SK-N-SH treated with all-trans-retinoic acid at 6 μM for 48 hours (cell line): ENCODE measurements around the gene GOLGA6A.
A peak's percentile ranks its signal among the peaks of the same experiment; 100 is the strongest.

ENCODE experiments used
- ATAC-seq: fragments of 200-7000 bp; cut with Tn5 transposase; 3 replicates; pipeline ENCODE4 v1.9.1; 2020; ENCODE audit warnings: mild to moderate bottlenecking, moderate library complexity
- ARNTL ChIP-seq: fragments of 450-650 bp; formaldehyde crosslinking; IDR thresholded peaks from 2 replicates; pipeline ENCODE4 v1.5.0; 2020; ENCODE audit warnings: low read depth, mild to moderate bottlenecking, moderate library complexity, borderline replicate concordance
- BACH2 ChIP-seq: fragments of 250-450 bp; sonication (Bioruptor Pico); IDR thresholded peaks from 2 replicates; pipeline ENCODE4 v1.9.0; 2021; ENCODE audit warnings: mild to moderate bottlenecking, borderline replicate concordance
- CREB5 ChIP-seq: fragments of 250-450 bp; sonication (Bioruptor Pico); IDR thresholded peaks from 2 replicates; pipeline ENCODE4 v1.5.1; 2020; ENCODE audit warnings: low read depth, mild to moderate bottlenecking, moderate library complexity
- CSDC2 ChIP-seq: fragments of 250-450 bp; sonication (Bioruptor Pico); IDR thresholded peaks from 2 replicates; pipeline ENCODE4 v1.5.0; 2020; ENCODE audit warnings: mild to moderate bottlenecking, moderate library complexity
- CSRNP3 ChIP-seq: fragments of 250-450 bp; sonication (Bioruptor Pico); IDR thresholded peaks from 2 replicates; pipeline ENCODE4 v1.5.1; 2021; ENCODE audit warnings: mild to moderate bottlenecking, moderate library complexity
- GLIS3 ChIP-seq: fragments of 250-450 bp; sonication (Bioruptor Pico); IDR thresholded peaks from 2 replicates; pipeline ENCODE4 v1.5.0; 2020; ENCODE audit warnings: mild to moderate bottlenecking, moderate library complexity
- ISL1 ChIP-seq: fragments of 250-450 bp; sonication (Bioruptor Pico); IDR thresholded peaks from 2 replicates; pipeline ENCODE4 v2.1.2; 2022; ENCODE audit warnings: mild to moderate bottlenecking, moderate library complexity
- OSR1 ChIP-seq: fragments of 250-450 bp; sonication (Bioruptor Pico); IDR thresholded peaks from 2 replicates; pipeline ENCODE4 v1.8.0; 2022; ENCODE audit warnings: moderate library complexity, mild to moderate bottlenecking, inconsistent platforms
- PATZ1 ChIP-seq: fragments of 250-450 bp; sonication (Bioruptor Pico); IDR thresholded peaks from 2 replicates; pipeline ENCODE4 v1.8.0; 2020; ENCODE audit warnings: mild to moderate bottlenecking, moderate library complexity, borderline replicate concordance
- POU6F1 ChIP-seq: fragments of 250-450 bp; sonication (Bioruptor Pico); IDR thresholded peaks from 2 replicates; pipeline ENCODE4 v1.8.0; 2021; ENCODE audit warnings: low read depth, mild to moderate bottlenecking, moderate library complexity, borderline replicate concordance
- PPARA ChIP-seq: fragments of 250-450 bp; sonication (Bioruptor Pico); IDR thresholded peaks from 2 replicates; pipeline ENCODE4 v1.5.0; 2020; ENCODE audit warnings: mild to moderate bottlenecking, borderline replicate concordance
- RARB ChIP-seq: fragments of 250-450 bp; sonication (Bioruptor Pico); IDR thresholded peaks from 2 replicates; pipeline ENCODE4 v1.8.0; 2021; ENCODE audit warnings: mild to moderate bottlenecking, moderate library complexity
- SNAI2 ChIP-seq: fragments of 250-450 bp; sonication (Bioruptor Pico); IDR thresholded peaks from 2 replicates; pipeline ENCODE4 v1.5.0; 2020; ENCODE audit warnings: mild to moderate bottlenecking, moderate library complexity
- TCF4 ChIP-seq: fragments of 250-450 bp; sonication (Bioruptor Pico); IDR thresholded peaks from 2 replicates; pipeline ENCODE4 v1.8.0; 2021; ENCODE audit warnings: mild to moderate bottlenecking, moderate library complexity, borderline replicate concordance
- TOX ChIP-seq: fragments of 250-450 bp; sonication (Bioruptor Pico); IDR thresholded peaks from 2 replicates; pipeline ENCODE4 v1.8.0; 2021; ENCODE audit warnings: mild to moderate bottlenecking, moderate library complexity, borderline replicate concordance
- ZC3H10 ChIP-seq: fragments of 250-450 bp; sonication (Bioruptor Pico); IDR thresholded peaks from 2 replicates; pipeline ENCODE4 v1.5.1; 2021; ENCODE audit warnings: mild to moderate bottlenecking, moderate library complexity
- ZFP3 ChIP-seq: fragments of 250-450 bp; sonication (Bioruptor Pico); IDR thresholded peaks from 2 replicates; pipeline ENCODE4 v1.5.0; 2020; ENCODE audit warnings: mild to moderate bottlenecking, moderate library complexity
- ZFP30 ChIP-seq: fragments of 450-650 bp; formaldehyde crosslinking; IDR thresholded peaks from 2 replicates; pipeline ENCODE4 v1.5.0; 2022; ENCODE audit warnings: mild to moderate bottlenecking, moderate library complexity
- ZNF565 ChIP-seq: fragments of 450-650 bp; formaldehyde crosslinking; conservative IDR thresholded peaks from 2 replicates; pipeline ENCODE4 v1.5.0; 2020; ENCODE audit warnings: low read depth, mild to moderate bottlenecking, moderate library complexity
- ZNF70 ChIP-seq: fragments of 450-650 bp; formaldehyde crosslinking; IDR thresholded peaks from 2 replicates; pipeline ENCODE4 v1.5.0; 2020; ENCODE audit warnings: mild to moderate bottlenecking, moderate library complexity
- ZNF8 ChIP-seq: fragments of 450-650 bp; formaldehyde crosslinking; IDR thresholded peaks from 2 replicates; pipeline ENCODE4 v1.5.0; 2020; ENCODE audit warnings: mild to moderate bottlenecking, moderate library complexity

Gene GOLGA6A

GRCh38 chr15:74130155-74130848 is 48.0 kb upstream of the GOLGA6A start, which contains the start of gene ISLR2:
ISLR2 (plus strand) TSS chr15:74130586; CDS start chr15:74132755, 2,169 bp downstream.
- no peak for TF ChIP-seq ZNF70 (CRISPR knock-in tag)
- no peak for TF ChIP-seq OSR1 (CRISPR knock-in tag)
- no peak for TF ChIP-seq CSDC2 (CRISPR knock-in tag)
- TF ChIP-seq ZFP30: no peak
- TF ChIP-seq ISL1: no peak
- no peak for TF ChIP-seq BACH2 (CRISPR knock-in tag)
- no peak for TF ChIP-seq ARNTL (CRISPR knock-in tag)
- TF ChIP-seq CREB5: no peak

GRCh38 chr15:74129586-74130154 is 47.3 kb upstream of the GOLGA6A start:
- ATAC-seq: peak; percentile 7; the same call in 2 of the 3 replicates
- TF ChIP-seq PPARA (CRISPR knock-in tag) (no peak), ZFP3 (CRISPR knock-in tag) (no peak), GLIS3 (CRISPR knock-in tag) (no peak)

More at GRCh38 chr15:74130155-74130848, 48.0 kb upstream of the GOLGA6A start, which contains the start of gene ISLR2:
- peak; percentile 9 for ATAC-seq

GRCh38 chr15:74128785-74129585 is 46.6 kb upstream of the GOLGA6A start:
- ATAC-seq: no peak
- TF ChIP-seq SNAI2 (no peak), ZFP30 (no peak), ARNTL (CRISPR knock-in tag) (no peak), PATZ1 (no peak), OSR1 (CRISPR knock-in tag) (no peak), CSDC2 (CRISPR knock-in tag) (no peak), ZNF8 (CRISPR knock-in tag) (no peak), ZC3H10 (CRISPR knock-in tag) (no peak), TOX (CRISPR knock-in tag) (no peak), ZNF70 (CRISPR knock-in tag) (no peak), ZNF565 (no peak), RARB (no peak), CSRNP3 (CRISPR knock-in tag) (no peak), ISL1 (no peak)

GRCh38 chr15:74127954-74128784 is 45.8 kb upstream of the GOLGA6A start:
- ATAC-seq: peak; percentile 69
- TF ChIP-seq PPARA (CRISPR knock-in tag): no peak
- TF ChIP-seq CSRNP3 (CRISPR knock-in tag): no peak
- TF ChIP-seq GLIS3 (CRISPR knock-in tag): no peak
- TF ChIP-seq ZFP30: no peak
- no peak for TF ChIP-seq POU6F1 (CRISPR knock-in tag)
- no peak for TF ChIP-seq CSDC2 (CRISPR knock-in tag)
- no peak for TF ChIP-seq PATZ1
- no peak for TF ChIP-seq TOX (CRISPR knock-in tag)
- no peak for TF ChIP-seq TCF4 (CRISPR knock-in tag)
